K562 (cell line): ENCODE results near the gene OLFML2A. TPM values are rescaled to one million over a fixed set of nuclear protein-coding genes. Genes with fewer than 3 reads are reported as not detected.

ENCODE experiments used
- ATAC-seq: fragments of 200-7000 bp; cut with Tn5 transposase; 3 replicates; pipeline ENCODE4 v1.9.1; 2020; ENCODE audit warnings: moderate library complexity
- BruUV-seq: library from RNA; stranded (reverse); fragments of 400-500 nt; replicated peaks from 2 replicates; lab custom pipeline; 2021; lab: Mats Ljungman, UMichigan
- CTCF ChIA-PET: fragments of 300-600 bp; formaldehyde crosslinking; extraction: SDS; loops from one replicate; lab custom pipeline; 2021; ENCODE audit warnings: low intra/inter-chr PET ratio; lab: Yijun Ruan, JAX
- POLR2A ChIA-PET: fragments of 300-600, 350-650 bp; sonication (Branson Sonifier 250); formaldehyde crosslinking; extraction: SDS; loops from one replicate; lab custom pipeline; 2021; ENCODE audit warnings: antibody characterized with exemption, inconsistent platforms; lab: Yijun Ruan, JAX
- DNase-seq, 4 experiments: peaks; one replicate each; pipeline versions ENCODE4 v3.0.0 to v3.0.0-alpha.2; 2011 to 2018; ENCODE audit warnings: low spot score in 3 of 4, mixed read lengths in 3 of 4; ENCODE audit errors: extremely low read depth in 1 of 4
- FAIRE-seq: peaks from 2 replicates; lab custom pipeline; 2011; peaks lifted over from hg19 to GRCh38; lab: Jason Lieb, UNC
- H2AFZ ChIP-seq: 2 replicates; pipeline ENCODE4 v1.6.0; 2011; ENCODE audit warnings: low read depth, low read length, control low read depth, inconsistent platforms
- H3K27ac ChIP-seq: fragments of 200-600 bp; 3 replicates; pipeline ENCODE4 v1.8.0; 2011; ENCODE audit warnings: low read depth, mild to moderate bottlenecking, control low read depth, inconsistent platforms, low read length, moderate library complexity, mixed read lengths; ENCODE audit errors: extremely low read depth
- H3K27me3 ChIP-seq, 2 experiments: fragments of 300-600 bp in 1 of 2; 2 replicates in 1 of 2; 3 replicates in 1 of 2; pipeline versions ENCODE4 v1.6.0 to v1.8.0; 2011; ENCODE audit warnings: inconsistent platforms in 2 of 2, low read length in 2 of 2, mild to moderate bottlenecking in 1 of 2, mixed read lengths in 1 of 2, moderate library complexity in 1 of 2; ENCODE audit not compliant: control insufficient read depth in 2 of 2, insufficient read depth in 2 of 2
- H3K36me3 ChIP-seq: fragments of 300-600 bp; 3 replicates; pipeline ENCODE4 v1.8.0; 2011; ENCODE audit warnings: mild to moderate bottlenecking, low read length, inconsistent platforms; ENCODE audit not compliant: control insufficient read depth, insufficient read depth
- H3K4me1 ChIP-seq, 2 experiments: fragments of 200-600 bp in 1 of 2; replicated peaks in 1 of 2; 2 replicates in 1 of 2; 3 replicates in 1 of 2; pipeline versions ENCODE4 v1.5.1 to v1.8.0; 2011; ENCODE audit warnings: inconsistent platforms in 2 of 2, low read length in 2 of 2, mild to moderate bottlenecking in 1 of 2, mixed read lengths in 1 of 2, moderate library complexity in 1 of 2; ENCODE audit not compliant: control insufficient read depth in 2 of 2, insufficient read depth in 2 of 2
- H3K4me2 ChIP-seq: 2 replicates; pipeline ENCODE4 v1.6.1; 2011; ENCODE audit warnings: low read length, control low read depth, inconsistent platforms, mixed read lengths; ENCODE audit not compliant: insufficient read depth
- H3K4me3 ChIP-seq: fragments of 200-600 bp; sonication (generic), shearing (Covaris generic); 2 replicates; pipeline ENCODE4 v1.5.1; 2016; ENCODE audit warnings: control low read depth, inconsistent platforms
- H3K79me2 ChIP-seq: fragments of 200-600 bp; 3 replicates; pipeline ENCODE4 v1.8.0; 2011; ENCODE audit warnings: low read length, inconsistent platforms; ENCODE audit not compliant: control insufficient read depth, insufficient read depth
- H3K9ac ChIP-seq, 2 experiments: 2 replicates each; pipeline versions ENCODE4 v1.6.0 to v1.6.1; 2011; ENCODE audit warnings: low read depth in 2 of 2, low read length in 2 of 2, control low read depth in 1 of 2, inconsistent platforms in 1 of 2, mild to moderate bottlenecking in 1 of 2, mixed read lengths in 1 of 2; ENCODE audit not compliant: insufficient read depth in 1 of 2
- H3K9me1 ChIP-seq: one replicate; pipeline ENCODE4 v1.6.0; 2011; ENCODE audit warnings: inconsistent platforms, mild to moderate bottlenecking, low read length, moderate library complexity; ENCODE audit not compliant: control insufficient read depth, insufficient read depth
- H3K9me3 ChIP-seq: replicated peaks from 2 replicates; pipeline ENCODE4 v1.5.1; 2011; ENCODE audit warnings: low read depth, low read length, inconsistent platforms; ENCODE audit not compliant: control insufficient read depth, insufficient read depth
- H4K20me1 ChIP-seq: replicated peaks from 2 replicates; pipeline ENCODE4 v1.6.1; 2011; ENCODE audit warnings: low read length, inconsistent platforms, mixed read lengths; ENCODE audit not compliant: control insufficient read depth, insufficient read depth
- ARID1B ChIP-seq: fragments of 450-650 bp; IDR thresholded peaks from 2 replicates; pipeline ENCODE4 v1.6.1; 2016; ENCODE audit warnings: antibody characterized with exemption, mild to moderate bottlenecking, inconsistent platforms
- BCLAF1 ChIP-seq, 2 experiments: fragments of 450-650 bp in 1 of 2; IDR thresholded peaks; 2 replicates each; pipeline ENCODE4 v1.6.1; 2011 to 2017; ENCODE audit warnings: low read depth in 2 of 2, antibody characterized with exemption in 1 of 2, borderline replicate concordance in 1 of 2, low read length in 1 of 2, mild to moderate bottlenecking in 1 of 2, mixed read lengths in 1 of 2; ENCODE audit not compliant: control insufficient read depth in 1 of 2
- ETV5 ChIP-seq: sonication (generic); formaldehyde crosslinking; IDR thresholded peaks from 2 replicates; pipeline ENCODE4 v1.4.0; 2020; ENCODE audit warnings: low read depth, mild to moderate bottlenecking, missing genetic modification reagents
- FOXP1 ChIP-seq: sonication (generic); formaldehyde crosslinking; IDR thresholded peaks from 2 replicates; pipeline ENCODE4 v1.8.0; 2022; ENCODE audit warnings: mild to moderate bottlenecking, missing genetic modification reagents
- FOXP4 ChIP-seq: sonication (generic); formaldehyde crosslinking; IDR thresholded peaks from 2 replicates; pipeline ENCODE4 v1.8.0; 2022; ENCODE audit warnings: mild to moderate bottlenecking, missing genetic modification reagents, borderline replicate concordance
- ILK ChIP-seq: fragments of 450-650 bp; IDR thresholded peaks from 2 replicates; pipeline ENCODE4 v1.6.1; 2016; ENCODE audit warnings: missing genetic modification characterization, low read depth, mild to moderate bottlenecking, missing compliant biosample characterization, moderate library complexity, borderline replicate concordance
- MEF2A ChIP-seq: IDR thresholded peaks from 2 replicates; pipeline ENCODE4 v1.6.1; 2011; ENCODE audit warnings: low read depth, mild to moderate bottlenecking, low read length, moderate library complexity; ENCODE audit not compliant: control insufficient read depth
- ZNF740 ChIP-seq, 3 experiments: fragments of 200-800 bp in 1 of 3; sonication (Bioruptor generic) in 1 of 3; sonication (generic) in 1 of 3; formaldehyde crosslinking in 1 of 3; IDR thresholded peaks; 2 replicates each; pipeline versions ENCODE4 v1.6.1 to v1.8.0; 2016 to 2022; ENCODE audit warnings: mild to moderate bottlenecking in 2 of 3, missing compliant biosample characterization in 2 of 3, missing genetic modification characterization in 2 of 3, missing genetic modification reagents in 1 of 3
- ZSCAN32 ChIP-seq: fragments of 450-650 bp; formaldehyde crosslinking; IDR thresholded peaks from 2 replicates; pipeline ENCODE4 v1.4.0; 2020; ENCODE audit warnings: mild to moderate bottlenecking, moderate library complexity
- WGBS: fragments of 100-300 bp; shearing (Covaris generic); methylation state at CpG from one replicate; pipeline ENCODE4 v1.1.6; 2016; ENCODE audit warnings: low coverage, mixed read lengths; ENCODE audit not compliant: insufficient coverage; ENCODE audit errors: missing lambda C conversion rate; 5-methylcytosine and 5-hydroxymethylcytosine counted together
- in situ Hi-C: fragments of 300-500 bp; cut with MboI; formaldehyde crosslinking; loops from 4 replicates; pipeline ENCODE4 v1.15.0; 2018; ENCODE audit warnings: inconsistent platforms, mixed read lengths
- intact Hi-C: fragments of 100-400 bp; cut with micrococcal nuclease; formaldehyde crosslinking; loops from 2 replicates; pipeline ENCODE4 v1.14.2; 2022
- polyA plus RNA-seq, 8 experiments: library from polyadenylated mRNA; depleted of rRNA in 4 of 8; stranded (reverse) in 5 of 8; unstranded in 3 of 8; fragments of >200 nt; fragmentation: Nextera tagmentation in 2 of 8; fragmentation: Illumina TruSeq in 1 of 8; extraction: Ambion mirVana in 2 of 8; extraction: Trizol in 1 of 8; gene quantifications; 2 replicates each; pipeline versions ENCODE4 v1.2.1 to v1.2.3, GENCODE V29; 2011 to 2014; ENCODE audit warnings: inconsistent platforms in 1 of 8, missing spikeins in 1 of 8
- total RNA-seq, 7 experiments: library from RNA; depleted of rRNA in 6 of 7; stranded (reverse); fragments of >200 nt in 6 of 7; fragmentation: Illumina TruSeq in 2 of 7; extraction: Trizol in 2 of 7; gene quantifications; 2 replicates each; pipeline versions ENCODE4 v1.2.1 to v1.2.3, GENCODE V29; 2011 to 2021; ENCODE audit warnings: low replicate concordance in 1 of 7

OLFML2A gene
- total and polyA plus RNA-seq, 9 of the 15 experiments (the other 6 are each of a cell fraction or from before 2014, with no cell fraction given): 0.16 TPM; not detected in 8

- peak; percentile 18; the same call in 1 of the 2 replicates for TF ChIP-seq ARID1B
- TF ChIP-seq MEF2A: no peak
- no peak for TF ChIP-seq ZNF740 (CRISPR knock-in tag; IDR thresholded peaks at IDR 0.05)
- no peak for TF ChIP-seq ZNF740 (tag; IDR thresholded peaks at IDR 0.05)
Observed at GRCh38 chr9:124770359-124771020, 6.4 kb upstream of the OLFML2A start (continued).

GRCh38 chr9:124771021-124771866 lies 5.7 kb upstream of the OLFML2A start, which contains the start of gene NR6A1:
Gene NR6A1 (minus strand): TSS chr9:124771311.
- H3K9ac ChIP-seq: peak within 1 kb of the TSS; percentile 81 to 94
- peak within 1 kb of the TSS; percentile 48 for H3K4me3 ChIP-seq
- BruUV-seq: no TSS peak
- POLR2A ChIA-PET: interaction anchor here (0.6 to 7.7 kb wide), 10 partner anchors 9 to 601 kb away, joined by 3 to 64 read pairs (median 4); partner anchors contain the start of genes ARPC5L, RPL35 and WDR38
- H3K9me3 ChIP-seq: no peaks in the 10 kb centered on the region
- peaks cover 6% of the 10 kb centered on the region; the same call in 1 of the 2 replicates for H4K20me1 ChIP-seq
- intact Hi-C loops (loop anchor here (2.0 kb wide), 1 partner anchor 154 kb away; no protein-coding TSS in a partner anchor), in situ Hi-C loops (loop anchor here (5.0 kb wide), 2 partner anchors 81 to 601 kb away; partner anchors contain the start of gene WDR38)
- H3K9me1 ChIP-seq: no peaks in the 10 kb centered on the region
- peak; percentile 95 to 98 (median 96) for DNase-seq
- under 1% methylated on average over 60 of the region's 82 CpGs for WGBS
- peaks cover 46% of the 10 kb centered on the region for H3K79me2 ChIP-seq
- CTCF ChIA-PET: interaction anchor here (0.6 to 6.7 kb wide), 8 partner anchors 77 to 1722 kb away, joined by 3 to 209 read pairs (median 4); partner anchors contain the start of gene WDR38
- peak within 1 kb of the TSS; percentile 81 for H3K4me2 ChIP-seq
- no peaks in the 10 kb centered on the region for H3K27me3 ChIP-seq
- peak; percentile 86 for ATAC-seq
- peaks cover 11 to 14% of the 10 kb centered on the region in 2 experiments for H3K4me1 ChIP-seq
- H3K27ac ChIP-seq: peak within 1 kb of the TSS; percentile 93
- 0 out of 3 replicates have a peak, but pooled peaks cover 2% of the 10 kb centered on the region for H3K36me3 ChIP-seq
- peak; percentile 93 for FAIRE-seq
- H2AFZ ChIP-seq: peak within 1 kb of the TSS; percentile 99
- no peak; the same call in 1 of the 2 replicates for TF ChIP-seq ETV5
- no peak for TF ChIP-seq ILK (tag)
- TF ChIP-seq ZSCAN32 (CRISPR knock-in tag): no peak
- TF ChIP-seq FOXP4 (CRISPR knock-in tag): no peak
- peak in 1 of 2 experiments; percentile 99; a peak in 2 of 4 replicates for TF ChIP-seq BCLAF1 (IDR thresholded peaks at IDR 0.05; ENCODE audit: borderline replicate concordance in 1 of 2, control insufficient read depth in 1 of 2, low read depth in 2 of 2, low read length in 1 of 2)
- TF ChIP-seq FOXP1: peak; percentile 24; the same call in 1 of the 2 replicates
